HG03097 (cell line): ENCODE data around the gene HRH1.
"Not testable (repeated sequence)": the region's sequence is repeated elsewhere in the genome, so short reads cannot be mapped to it uniquely, and the experiment has no call there.

ENCODE experiments used
- ATAC-seq: cut with Tn5 transposase; IDR thresholded peaks from one replicate; pipeline ENCODE4 v1.9.1; 2021; ENCODE audit not compliant: unreplicated experiment, low FRiP score

The HRH1 gene

GRCh38 chr3:11201251-11202019 lies 47.1 kb downstream of the HRH1 start:
- ATAC-seq: no peak

GRCh38 chr3:11203961-11204360 lies 49.7 kb downstream of the HRH1 start:
- no peak for ATAC-seq

- ATAC-seq: no peak
Observed at GRCh38 chr3:11204697-11205348, 50.5 kb downstream of the HRH1 start.

- ATAC-seq: not testable (repeated sequence)
Observed at GRCh38 chr3:11205881-11206280, 51.6 kb downstream of the HRH1 start.

GRCh38 chr3:11206316-11206715 lies 52.0 kb downstream of the HRH1 start:
- ATAC-seq: no peak

- no peak for ATAC-seq
Observed at GRCh38 chr3:11206953-11207352, 52.7 kb downstream of the HRH1 start.

- ATAC-seq: no peak
Observed at GRCh38 chr3:11211531-11212298, 57.4 kb downstream of the HRH1 start.

- no peak for ATAC-seq
Observed at GRCh38 chr3:11212299-11212608, 58.0 kb downstream of the HRH1 start.

GRCh38 chr3:11212784-11213183 lies 58.5 kb downstream of the HRH1 start:
- no peak for ATAC-seq

- ATAC-seq: no peak
Observed at GRCh38 chr3:11213810-11214450, 59.6 kb downstream of the HRH1 start.

GRCh38 chr3:11214451-11214978 lies 60.2 kb downstream of the HRH1 start:
- no peak for ATAC-seq

GRCh38 chr3:11217370-11217769 lies 63.1 kb downstream of the HRH1 start:
- not testable (repeated sequence) for ATAC-seq

GRCh38 chr3:11220230-11220629 lies 65.9 kb downstream of the HRH1 start:
- ATAC-seq: no peak

- no peak for ATAC-seq
Observed at GRCh38 chr3:11221818-11222415, 67.6 kb downstream of the HRH1 start.

- no peak for ATAC-seq
Observed at GRCh38 chr3:11224010-11224409, 69.7 kb downstream of the HRH1 start.

GRCh38 chr3:11224870-11225229 lies 70.6 kb downstream of the HRH1 start:
- no peak for ATAC-seq

GRCh38 chr3:11226042-11226370 lies 71.7 kb downstream of the HRH1 start:
- ATAC-seq: no peak

- no peak for ATAC-seq
Observed at GRCh38 chr3:11228041-11228440, 73.7 kb downstream of the HRH1 start.

- no peak for ATAC-seq
Observed at GRCh38 chr3:11230125-11230524, 75.8 kb downstream of the HRH1 start.

GRCh38 chr3:11230832-11231231 lies 76.5 kb downstream of the HRH1 start:
- no peak for ATAC-seq

- ATAC-seq: no peak
Observed at GRCh38 chr3:11235385-11235784, 81.1 kb downstream of the HRH1 start.
